Endothelial cell of umbilical vein (primary cell): ENCODE measurements around the gene GRM8. TPM values are rescaled to one million over a fixed set of nuclear protein-coding genes. Genes with fewer than 3 reads are reported as not detected.

Source experiments
- BruUV-seq: library from RNA; stranded (reverse); fragments of 400-500 nt; replicated peaks from 2 replicates; lab custom pipeline; 2021; lab: Mats Ljungman, UMichigan
- CTCF ChIA-PET: fragments of 300-600, 350-600 bp; sonication (Branson Sonifier 250); formaldehyde crosslinking; loops from one replicate; lab custom pipeline; 2021; ENCODE audit warnings: antibody characterized with exemption, inconsistent platforms; lab: Charles Lee
- POLR2A ChIA-PET: fragments of 300-600, 350-600 bp; sonication (Branson Sonifier 250); formaldehyde crosslinking; loops from one replicate; lab custom pipeline; 2021; ENCODE audit warnings: antibody characterized with exemption, inconsistent platforms; lab: Charles Lee
- DNase-seq: peaks from one replicate; pipeline ENCODE4 v3.0.0-alpha.2; 2011; ENCODE audit warnings: low read depth, low spot score
- FAIRE-seq: peaks from 2 replicates; lab custom pipeline; 2011; peaks lifted over from hg19 to GRCh38; lab: Jason Lieb, UNC
- H2AFZ ChIP-seq: 2 replicates; pipeline ENCODE4 v1.6.0; 2012; ENCODE audit warnings: low read depth, low read length, control low read depth, inconsistent platforms
- H3K27ac ChIP-seq: 2 replicates; pipeline ENCODE4 v1.5.1; 2011; ENCODE audit warnings: low read depth, mild to moderate bottlenecking, control low read depth, low read length, moderate library complexity; ENCODE audit not compliant: insufficient read depth
- H3K27me3 ChIP-seq, 2 experiments: 2 replicates each; pipeline versions ENCODE4 v1.6.0 to v1.6.1; 2011; ENCODE audit warnings: low read length in 2 of 2, mixed read lengths in 1 of 2; ENCODE audit not compliant: control insufficient read depth in 2 of 2, insufficient read depth in 2 of 2
- H3K36me3 ChIP-seq, 2 experiments: 2 replicates in 1 of 2; 3 replicates in 1 of 2; pipeline ENCODE4 v1.5.1; 2011; ENCODE audit warnings: low read length in 2 of 2, mild to moderate bottlenecking in 1 of 2, moderate library complexity in 1 of 2; ENCODE audit not compliant: control insufficient read depth in 2 of 2, insufficient read depth in 2 of 2; ENCODE audit errors: extremely low read depth in 1 of 2
- H3K4me1 ChIP-seq: 3 replicates; pipeline ENCODE4 v1.5.1; 2011; ENCODE audit warnings: mild to moderate bottlenecking, low read length; ENCODE audit not compliant: control insufficient read depth, insufficient read depth; ENCODE audit errors: extremely low read depth
- H3K4me2 ChIP-seq: 2 replicates; pipeline ENCODE4 v1.6.1; 2011; ENCODE audit warnings: low read length, control low read depth, mixed read lengths; ENCODE audit not compliant: insufficient read depth
- H3K4me3 ChIP-seq, 3 experiments: fragments of 200-600 bp in 1 of 3; sonication (generic), shearing (Covaris generic) in 1 of 3; replicated peaks in 1 of 3; 2 replicates each; pipeline ENCODE4 v1.5.1; 2011 to 2016; ENCODE audit warnings: control low read depth in 3 of 3, low read length in 3 of 3, mild to moderate bottlenecking in 2 of 3, inconsistent platforms in 1 of 3, low read depth in 1 of 3, moderate library complexity in 1 of 3; ENCODE audit not compliant: insufficient read depth in 1 of 3
- H3K79me2 ChIP-seq: 2 replicates; pipeline ENCODE4 v1.6.0; 2012; ENCODE audit warnings: low read length, inconsistent platforms; ENCODE audit not compliant: control insufficient read depth, insufficient read depth
- H3K9ac ChIP-seq: replicated peaks from 2 replicates; pipeline ENCODE3; 2011; ENCODE audit warnings: low read length, control low read depth; ENCODE audit not compliant: insufficient read depth; ENCODE audit errors: extremely low read depth
- H3K9me1 ChIP-seq: replicated peaks from 3 replicates; pipeline ENCODE4 v1.6.0; 2011; ENCODE audit warnings: mild to moderate bottlenecking, low read length; ENCODE audit not compliant: control insufficient read depth, insufficient read depth; ENCODE audit errors: extremely low read depth
- H3K9me3 ChIP-seq: replicated peaks from 2 replicates; pipeline ENCODE4 v1.5.1; 2012; ENCODE audit warnings: low read length, inconsistent platforms; ENCODE audit not compliant: control insufficient read depth, insufficient read depth
- H4K20me1 ChIP-seq: replicated peaks from 2 replicates; pipeline ENCODE3; 2011; ENCODE audit warnings: mild to moderate bottlenecking, low read length; ENCODE audit not compliant: control insufficient read depth, insufficient read depth; ENCODE audit errors: extremely low read depth
- EZH2 ChIP-seq: IDR thresholded peaks from 2 replicates; pipeline ENCODE4 v1.6.1; 2012; ENCODE audit warnings: borderline replicate concordance, low read depth, mild to moderate bottlenecking, moderate library complexity, low read length, inconsistent platforms; ENCODE audit not compliant: severe bottlenecking
- FOS ChIP-seq: IDR thresholded peaks from 2 replicates; pipeline ENCODE4 v1.6.1; 2011; ENCODE audit warnings: mild to moderate bottlenecking, low read length, moderate library complexity, borderline replicate concordance; ENCODE audit not compliant: insufficient read depth
- GATA2 ChIP-seq: IDR thresholded peaks from 2 replicates; pipeline ENCODE4 v1.7.0; 2011; ENCODE audit warnings: low read depth, mild to moderate bottlenecking, moderate library complexity, mixed read lengths, low read length; ENCODE audit not compliant: insufficient read length, insufficient read depth
- JUN ChIP-seq: IDR thresholded peaks from 2 replicates; pipeline ENCODE4 v1.6.1; 2011; ENCODE audit warnings: borderline replicate concordance, low read depth; ENCODE audit not compliant: insufficient read length, insufficient read depth
- MYC ChIP-seq: IDR thresholded peaks from one replicate; pipeline ENCODE4 v1.6.1; 2011; ENCODE audit warnings: mild to moderate bottlenecking, low read depth, low read length
- POLR2A ChIP-seq: IDR thresholded peaks from 2 replicates; pipeline ENCODE4 v1.6.1; 2012; ENCODE audit warnings: low read depth, mild to moderate bottlenecking, control low read depth, low read length
- POLR2AphosphoS5 ChIP-seq: IDR thresholded peaks from 2 replicates; pipeline ENCODE4 v1.6.1; 2012; ENCODE audit warnings: low read depth, mild to moderate bottlenecking, control low read depth, low read length, moderate library complexity; ENCODE audit not compliant: insufficient read depth
- dilution Hi-C: fragments of 300-500 bp; cut with MboI; formaldehyde crosslinking; loops from one replicate; pipeline ENCODE4 v1.15.0; 2019; ENCODE audit warnings: low sequenced_read_pairs; ENCODE audit not compliant: extremely low pct_ligation_motif_present
- intact Hi-C: fragments of 100-400 bp; cut with micrococcal nuclease; formaldehyde crosslinking; loops from one replicate; pipeline ENCODE4 v1.10.0; 2022
- polyA plus RNA-seq, 4 experiments: library from polyadenylated mRNA; depleted of rRNA in 3 of 4; stranded (reverse) in 3 of 4; unstranded in 1 of 4; fragments of >200 nt; gene quantifications; 2 replicates each; pipeline versions ENCODE4 v1.2.1 to v1.2.3, GENCODE V29; 2011 to 2012; ENCODE audit warnings: missing spikeins in 1 of 4
- total RNA-seq: library from RNA; stranded (reverse); gene quantifications from 2 replicates; pipeline ENCODE4 v1.2.3, GENCODE V29; 2021
- TF ChIP-seq, protein P1 (sequence below): IDR thresholded peaks from 2 replicates; pipeline ENCODE4 v1.6.1; 2011; ENCODE audit not compliant: insufficient read depth, insufficient read length
- TF ChIP-seq, protein P2 (sequence below), 2 donors: IDR thresholded peaks; 1 replicate in 1 of 2; 2 replicates in 1 of 2; pipeline ENCODE4 v1.5.1; 2011; ENCODE audit warnings: low read length in 2 of 2, mild to moderate bottlenecking in 2 of 2, moderate library complexity in 2 of 2, control low read depth in 1 of 2, inconsistent platforms in 1 of 2, low read depth in 1 of 2; ENCODE audit not compliant: insufficient read depth in 1 of 2; ENCODE audit errors: extremely low read depth in 1 of 2

The GRM8 gene
- total and polyA plus RNA-seq, 2 donors (not counting 3 experiments of a cell fraction or from before 2014, with no cell fraction given): not detected

DNA sequence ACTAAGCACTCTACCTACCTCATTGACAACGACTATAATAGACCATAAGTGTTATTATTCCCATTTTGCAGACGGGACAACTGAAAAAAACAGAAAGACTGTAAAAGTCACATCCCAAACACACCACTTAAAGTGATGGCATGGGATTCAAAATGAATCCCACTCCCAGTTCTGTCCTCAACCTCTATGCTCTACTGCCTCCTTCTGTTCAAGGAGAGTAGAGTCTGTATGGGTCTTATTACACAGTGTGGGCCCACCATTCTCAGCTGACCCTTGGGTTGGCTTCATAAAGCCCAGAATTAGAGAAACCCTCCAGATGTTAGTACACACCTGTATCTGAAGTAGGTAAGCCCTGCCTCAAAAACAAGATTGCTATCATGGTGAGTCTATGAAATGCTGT lies 102.2 kb downstream of the GRM8 start:
- Histone ChIP-seq H3K79me2 (no peaks in the 10 kb centered on the region), H3K9me1 (no peaks in the 10 kb centered on the region), H3K4me3 (no peak overlapping the region), H3K4me1 (no peaks in the 10 kb centered on the region), H3K9me3 (no peaks in the 10 kb centered on the region), H3K27me3 (no peaks in the 10 kb centered on the region), H2AFZ (no peak overlapping the region), H3K36me3 (no peaks in the 10 kb centered on the region), H4K20me1 (no peaks in the 10 kb centered on the region), H3K27ac (no peak overlapping the region), H3K4me2 (no peak overlapping the region), H3K9ac (no peak overlapping the region)
- no TSS peak for BruUV-seq
- POLR2A ChIA-PET: no interaction called here
- no peak for FAIRE-seq
- CTCF ChIA-PET: no interaction called here
- dilution Hi-C loops: no loop called here
- DNase-seq: no peak
- TF ChIP-seq JUN: no peak
- TF ChIP-seq, protein P1, sequence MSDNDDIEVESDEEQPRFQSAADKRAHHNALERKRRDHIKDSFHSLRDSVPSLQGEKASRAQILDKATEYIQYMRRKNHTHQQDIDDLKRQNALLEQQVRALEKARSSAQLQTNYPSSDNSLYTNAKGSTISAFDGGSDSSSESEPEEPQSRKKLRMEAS: no peak
- TF ChIP-seq EZH2: no peak
- no peak for TF ChIP-seq POLR2AphosphoS5
- no peak for TF ChIP-seq MYC
- no peak for TF ChIP-seq GATA2
- TF ChIP-seq, protein P2, sequence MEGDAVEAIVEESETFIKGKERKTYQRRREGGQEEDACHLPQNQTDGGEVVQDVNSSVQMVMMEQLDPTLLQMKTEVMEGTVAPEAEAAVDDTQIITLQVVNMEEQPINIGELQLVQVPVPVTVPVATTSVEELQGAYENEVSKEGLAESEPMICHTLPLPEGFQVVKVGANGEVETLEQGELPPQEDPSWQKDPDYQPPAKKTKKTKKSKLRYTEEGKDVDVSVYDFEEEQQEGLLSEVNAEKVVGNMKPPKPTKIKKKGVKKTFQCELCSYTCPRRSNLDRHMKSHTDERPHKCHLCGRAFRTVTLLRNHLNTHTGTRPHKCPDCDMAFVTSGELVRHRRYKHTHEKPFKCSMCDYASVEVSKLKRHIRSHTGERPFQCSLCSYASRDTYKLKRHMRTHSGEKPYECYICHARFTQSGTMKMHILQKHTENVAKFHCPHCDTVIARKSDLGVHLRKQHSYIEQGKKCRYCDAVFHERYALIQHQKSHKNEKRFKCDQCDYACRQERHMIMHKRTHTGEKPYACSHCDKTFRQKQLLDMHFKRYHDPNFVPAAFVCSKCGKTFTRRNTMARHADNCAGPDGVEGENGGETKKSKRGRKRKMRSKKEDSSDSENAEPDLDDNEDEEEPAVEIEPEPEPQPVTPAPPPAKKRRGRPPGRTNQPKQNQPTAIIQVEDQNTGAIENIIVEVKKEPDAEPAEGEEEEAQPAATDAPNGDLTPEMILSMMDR (IDR thresholded peaks at IDR 0.05; ENCODE audit: extremely low read depth in 1 of 2, insufficient read depth in 1 of 2, low read depth in 1 of 2, low read length in 2 of 2): no peak
- TF ChIP-seq FOS: no peak
- TF ChIP-seq POLR2A: no peak
- intact Hi-C loops: no loop called here
